Endothelial cell (in vitro differentiated cells): ENCODE results near the gene SND1. TPM values are rescaled to one million over a fixed set of nuclear protein-coding genes. Genes with fewer than 3 reads are reported as not detected.
A peak's percentile ranks its signal among the peaks of the same experiment; 100 is the strongest.

Source experiments
- DNase-seq: peaks from one replicate; pipeline ENCODE4 v3.0.0; 2021; ENCODE audit warnings: low spot score
- H3K27ac Mint-ChIP-seq: one replicate; pipeline ENCODE4 v1.8.0; 2021; ENCODE audit warnings: mixed read lengths, inconsistent platforms; ENCODE audit not compliant: unreplicated experiment
- H3K27me3 Mint-ChIP-seq: one replicate; pipeline ENCODE4 v1.8.0; 2021; ENCODE audit warnings: mild to moderate bottlenecking, moderate library complexity, mixed read lengths, inconsistent platforms; ENCODE audit not compliant: unreplicated experiment
- H3K36me3 Mint-ChIP-seq: one replicate; pipeline ENCODE4 v1.8.0; 2021; ENCODE audit warnings: mild to moderate bottlenecking, low read depth, mixed read lengths, inconsistent platforms; ENCODE audit not compliant: unreplicated experiment
- H3K4me1 Mint-ChIP-seq: one replicate; pipeline ENCODE4 v1.8.0; 2021; ENCODE audit warnings: mild to moderate bottlenecking, mixed read lengths, inconsistent platforms; ENCODE audit not compliant: unreplicated experiment
- H3K4me3 Mint-ChIP-seq: one replicate; pipeline ENCODE4 v1.8.0; 2021; ENCODE audit warnings: mild to moderate bottlenecking, mixed read lengths, inconsistent platforms; ENCODE audit not compliant: unreplicated experiment
- H3K9me3 Mint-ChIP-seq: one replicate; pipeline ENCODE4 v1.8.0; 2021; ENCODE audit warnings: mixed read lengths, inconsistent platforms; ENCODE audit not compliant: unreplicated experiment
- long read RNA-seq: library from polyadenylated mRNA; unstranded; transcript quantifications from one replicate; pipeline ENCODE4 v2.0.0, GENCODE V29; 2020; ENCODE audit not compliant: unreplicated experiment
- total RNA-seq: library from RNA; stranded (reverse); fragmentation: NEBNext Ultra II Directional; extraction: Animal tissue kit (Norgen Biotek cat#: 25700); gene quantifications from one replicate; pipeline ENCODE4 v1.2.1, GENCODE V29; 2021; ENCODE audit not compliant: unreplicated experiment
- TF ChIP-seq, protein P1 (sequence below): fragments of 200-600 bp; sonication (generic); IDR thresholded peaks from one replicate; pipeline ENCODE4 v1.5.0; 2021; ENCODE audit warnings: antibody characterized with exemption; ENCODE audit not compliant: unreplicated experiment

SND1 gene
- total RNA-seq, result 375 TPM
- long read RNA-seq, transcript SND1-201 (24 exons, 3,476 nt), result major isoform, 222 of 298 reads
- long read RNA-seq, partial matches to known transcripts, result 32 of 298 reads
- long read RNA-seq, other reads (novel, unspliced or antisense), result 43 of 298 reads

DNA sequence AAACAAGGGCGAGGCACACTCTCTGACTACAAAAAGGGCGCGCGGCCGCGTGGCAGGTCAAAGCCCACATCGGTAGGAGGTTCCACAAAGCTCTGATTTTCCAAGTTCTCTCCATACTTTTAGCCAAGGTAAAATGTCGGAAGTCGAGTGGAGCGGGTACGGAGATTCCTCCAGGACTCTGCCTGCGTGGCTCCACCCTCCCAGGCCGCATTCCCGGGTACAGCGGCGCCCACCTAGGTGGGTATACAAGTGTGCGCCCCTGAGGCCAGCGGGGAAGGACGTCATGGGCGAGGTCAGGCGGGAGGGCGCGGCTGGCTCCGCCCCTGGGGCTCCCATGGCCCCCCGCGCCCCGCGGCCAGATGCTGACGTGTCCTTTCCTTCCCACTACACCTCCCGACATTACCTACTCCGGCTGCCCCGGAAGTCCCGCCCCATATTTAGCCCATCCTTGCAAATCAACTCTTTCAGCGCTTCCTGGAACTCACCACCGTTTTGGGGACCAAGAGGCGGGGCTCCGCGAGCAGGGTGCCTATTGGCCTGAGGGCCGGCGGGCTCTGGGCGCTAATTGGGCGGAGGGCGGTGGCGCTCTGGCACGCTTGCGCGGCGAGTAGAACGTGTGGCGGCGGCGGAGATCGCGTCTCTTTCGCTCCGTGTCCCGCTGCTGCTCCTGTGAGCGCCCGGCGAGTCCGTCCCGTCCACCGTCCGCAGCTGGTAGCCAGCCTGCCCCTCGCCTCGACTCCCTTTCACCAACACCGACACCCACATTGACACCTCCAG, at the start of gene SND1:
SND1 (plus strand) TSS at position 639 of the 777 bp plus-strand sequence. CDS start 180 bp downstream, outside the sequence.
- Mint-ChIP-seq H3K9me3 (no peaks in the 10 kb centered on the region), H3K4me3 (peak within 1 kb of the TSS; percentile 97), H3K27me3 (peaks cover 16% of the 10 kb centered on the region), H3K4me1 (peaks cover 44% of the 10 kb centered on the region), H3K27ac (no peak within 1 kb of the TSS), H3K36me3 (peaks cover 9% of the 10 kb centered on the region)
- TF ChIP-seq, protein P1, sequence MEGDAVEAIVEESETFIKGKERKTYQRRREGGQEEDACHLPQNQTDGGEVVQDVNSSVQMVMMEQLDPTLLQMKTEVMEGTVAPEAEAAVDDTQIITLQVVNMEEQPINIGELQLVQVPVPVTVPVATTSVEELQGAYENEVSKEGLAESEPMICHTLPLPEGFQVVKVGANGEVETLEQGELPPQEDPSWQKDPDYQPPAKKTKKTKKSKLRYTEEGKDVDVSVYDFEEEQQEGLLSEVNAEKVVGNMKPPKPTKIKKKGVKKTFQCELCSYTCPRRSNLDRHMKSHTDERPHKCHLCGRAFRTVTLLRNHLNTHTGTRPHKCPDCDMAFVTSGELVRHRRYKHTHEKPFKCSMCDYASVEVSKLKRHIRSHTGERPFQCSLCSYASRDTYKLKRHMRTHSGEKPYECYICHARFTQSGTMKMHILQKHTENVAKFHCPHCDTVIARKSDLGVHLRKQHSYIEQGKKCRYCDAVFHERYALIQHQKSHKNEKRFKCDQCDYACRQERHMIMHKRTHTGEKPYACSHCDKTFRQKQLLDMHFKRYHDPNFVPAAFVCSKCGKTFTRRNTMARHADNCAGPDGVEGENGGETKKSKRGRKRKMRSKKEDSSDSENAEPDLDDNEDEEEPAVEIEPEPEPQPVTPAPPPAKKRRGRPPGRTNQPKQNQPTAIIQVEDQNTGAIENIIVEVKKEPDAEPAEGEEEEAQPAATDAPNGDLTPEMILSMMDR, result no peak
- DNase-seq, result peak; percentile 95

DNA sequence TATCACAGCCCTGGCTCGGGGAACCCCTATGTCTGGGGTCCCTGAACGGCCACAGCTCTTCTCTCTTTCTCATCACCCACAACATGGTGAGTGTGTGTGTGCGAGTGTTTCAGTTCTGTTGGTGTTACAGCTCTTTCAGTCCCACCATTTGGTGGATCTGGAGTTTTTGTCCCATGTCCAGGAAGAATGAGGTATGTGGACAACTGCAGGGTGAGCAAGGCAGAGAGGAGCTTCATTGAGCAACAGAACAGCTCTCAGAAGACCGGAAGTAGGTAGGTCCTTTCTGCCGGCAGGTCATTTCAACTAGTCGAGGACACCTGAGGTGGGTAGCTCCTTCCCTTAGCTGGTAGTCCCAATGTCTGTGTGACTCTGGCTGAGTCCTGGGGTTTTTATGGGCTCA, 43.5 kb upstream of the SND1 start:
- no peak for DNase-seq
- H3K27me3 Mint-ChIP-seq, result peaks cover 9% of the 10 kb centered on the region
- H3K4me1 Mint-ChIP-seq, result no peaks in the 10 kb centered on the region
- TF ChIP-seq, protein P1, result no peak
- no peak overlapping the region for H3K4me3 Mint-ChIP-seq
- peaks cover 7% of the 10 kb centered on the region for H3K36me3 Mint-ChIP-seq
- H3K27ac Mint-ChIP-seq, result no peak overlapping the region
- H3K9me3 Mint-ChIP-seq, result no peaks in the 10 kb centered on the region

DNA sequence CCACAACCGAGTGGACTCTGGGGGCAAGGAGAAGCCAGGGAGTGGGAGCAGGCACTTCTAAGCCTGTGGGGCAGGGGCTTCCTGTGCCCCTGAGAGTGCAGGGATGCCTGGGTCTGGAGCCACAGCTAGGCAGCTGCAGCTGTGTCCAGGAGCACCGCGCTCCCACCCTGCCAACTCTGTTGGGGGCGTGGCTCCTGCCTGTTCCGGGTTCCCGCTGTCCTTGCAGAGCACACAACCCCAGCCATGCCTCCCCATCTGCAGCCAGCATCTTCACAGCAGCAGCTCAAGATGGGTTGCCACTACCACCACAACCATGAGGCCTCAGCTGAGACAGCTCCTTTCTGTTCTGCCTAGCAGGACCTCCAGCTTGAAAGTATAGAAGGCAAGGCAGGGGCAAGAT, 42.7 kb upstream of the SND1 start:
- no peak for DNase-seq
- Mint-ChIP-seq H3K27me3 (peaks cover 9% of the 10 kb centered on the region), H3K4me1 (no peaks in the 10 kb centered on the region), H3K9me3 (no peaks in the 10 kb centered on the region), H3K36me3 (peaks cover 7% of the 10 kb centered on the region), H3K4me3 (no peak overlapping the region), H3K27ac (no peak overlapping the region)
- TF ChIP-seq, protein P1, result no peak

DNA sequence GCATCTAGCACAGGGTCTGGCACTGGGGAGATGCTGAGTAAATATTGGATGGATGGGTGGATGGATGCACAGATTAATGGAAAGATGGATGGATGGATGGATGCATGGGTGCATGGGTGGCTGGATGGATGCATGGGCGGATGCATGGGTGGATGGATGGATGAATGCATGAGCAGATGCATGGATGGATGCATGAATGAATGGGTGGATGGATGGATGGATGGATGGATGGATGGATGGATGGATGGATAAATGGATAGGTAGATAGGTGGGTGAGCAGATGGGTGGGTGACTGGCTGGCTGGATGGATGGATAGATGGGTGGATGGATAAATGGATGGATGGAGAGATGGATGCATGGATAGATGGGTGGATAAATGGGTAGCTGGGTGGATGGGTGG, 39.7 kb upstream of the SND1 start:
- DNase-seq, result no peak
- Mint-ChIP-seq H3K36me3 (peaks cover 6% of the 10 kb centered on the region), H3K27ac (no peak overlapping the region), H3K9me3 (no peaks in the 10 kb centered on the region), H3K4me1 (peaks cover 2% of the 10 kb centered on the region), H3K4me3 (peak overlapping the region; percentile 35), H3K27me3 (peaks cover 12% of the 10 kb centered on the region)
- TF ChIP-seq, protein P1, result no peak

DNA sequence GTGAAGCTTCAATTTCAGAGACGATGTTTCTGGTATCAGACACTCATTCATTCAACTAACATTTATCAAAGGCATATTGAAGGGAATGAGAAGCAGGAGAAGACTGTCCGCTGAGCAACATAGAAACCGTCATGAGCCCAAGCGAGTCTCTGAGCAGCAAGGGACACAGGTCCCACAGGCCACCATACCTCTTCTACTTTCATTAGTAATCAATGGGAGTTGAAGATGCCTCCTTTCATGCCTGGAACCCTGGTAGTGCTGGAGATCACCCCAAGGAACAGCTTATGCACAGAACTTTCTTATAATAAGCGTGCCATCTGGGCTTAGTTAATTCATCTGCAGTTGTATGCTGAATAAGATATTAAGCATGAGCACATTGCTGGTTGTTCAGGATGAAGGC, 35.3 kb upstream of the SND1 start:
- no peak overlapping the region for H3K27ac Mint-ChIP-seq
- peaks cover 13% of the 10 kb centered on the region for H3K4me1 Mint-ChIP-seq
- no peaks in the 10 kb centered on the region for H3K36me3 Mint-ChIP-seq
- DNase-seq, result no peak
- no peak overlapping the region for H3K4me3 Mint-ChIP-seq
- TF ChIP-seq, protein P1, result no peak
- no peaks in the 10 kb centered on the region for H3K9me3 Mint-ChIP-seq
- H3K27me3 Mint-ChIP-seq, result peaks cover 14% of the 10 kb centered on the region
